Keratinocyte (primary cell): ENCODE results near the gene ARFRP1. TPM values are rescaled to one million over a fixed set of nuclear protein-coding genes. Genes with fewer than 3 reads are reported as not detected.

Experiments
- DNase-seq: peaks from one replicate; pipeline ENCODE4 v3.0.0-alpha.2; 2011; ENCODE audit warnings: low read depth, missing footprints, low spot score
- FAIRE-seq: peaks from 2 replicates; lab custom pipeline; 2011; peaks lifted over from hg19 to GRCh38; lab: Jason Lieb, UNC
- H2AFZ ChIP-seq: 2 replicates; pipeline ENCODE4 v1.6.0; 2012; ENCODE audit warnings: low read length, control low read depth, inconsistent platforms; ENCODE audit not compliant: control insufficient read depth
- H3K27ac ChIP-seq: 2 replicates; pipeline ENCODE4 v1.5.1; 2011; ENCODE audit warnings: low read length; ENCODE audit not compliant: control insufficient read depth, insufficient read depth
- H3K27me3 ChIP-seq: 3 replicates; pipeline ENCODE4 v1.6.0; 2011; ENCODE audit warnings: low read length; ENCODE audit not compliant: control insufficient read depth, insufficient read depth; ENCODE audit errors: extremely low read depth
- H3K36me3 ChIP-seq, 2 experiments: 2 replicates in 1 of 2; 3 replicates in 1 of 2; pipeline ENCODE4 v1.5.1; 2011; ENCODE audit warnings: low read length in 2 of 2, mild to moderate bottlenecking in 1 of 2; ENCODE audit not compliant: control insufficient read depth in 2 of 2, insufficient read depth in 2 of 2; ENCODE audit errors: extremely low read depth in 1 of 2
- H3K4me1 ChIP-seq: 3 replicates; pipeline ENCODE4 v1.5.1; 2011; ENCODE audit warnings: low read length; ENCODE audit not compliant: control insufficient read depth, insufficient read depth; ENCODE audit errors: extremely low read depth
- H3K4me2 ChIP-seq: 3 replicates; pipeline ENCODE4 v1.6.0; 2011; ENCODE audit warnings: low read depth, low read length; ENCODE audit not compliant: control insufficient read depth, insufficient read depth; ENCODE audit errors: extremely low read depth
- H3K4me3 ChIP-seq, 3 experiments: fragments of 200-600 bp in 1 of 3; sonication (generic) in 1 of 3; 2 replicates in 2 of 3; 3 replicates in 1 of 3; pipeline ENCODE4 v1.5.1; 2011 to 2016; ENCODE audit warnings: low read length in 3 of 3, mild to moderate bottlenecking in 3 of 3, control low read depth in 2 of 3, inconsistent platforms in 1 of 3, low read depth in 1 of 3, mixed read lengths in 1 of 3, mixed run types in 1 of 3, moderate library complexity in 1 of 3; ENCODE audit not compliant: control insufficient read depth in 2 of 3, insufficient read depth in 2 of 3; ENCODE audit errors: extremely low read depth in 1 of 3
- H3K79me2 ChIP-seq: 2 replicates; pipeline ENCODE4 v1.6.0; 2012; ENCODE audit warnings: low read length; ENCODE audit not compliant: control insufficient read depth, insufficient read depth
- H3K9ac ChIP-seq: 3 replicates; pipeline ENCODE4 v1.6.0; 2011; ENCODE audit warnings: low read length; ENCODE audit not compliant: control insufficient read depth, insufficient read depth; ENCODE audit errors: extremely low read depth
- H3K9me1 ChIP-seq: 3 replicates; pipeline ENCODE4 v1.6.0; 2011; ENCODE audit warnings: low read length; ENCODE audit not compliant: control insufficient read depth, insufficient read depth; ENCODE audit errors: extremely low read depth
- H3K9me3 ChIP-seq: 2 replicates; pipeline ENCODE4 v1.5.1; 2012; ENCODE audit warnings: low read depth, low read length; ENCODE audit not compliant: control insufficient read depth
- H4K20me1 ChIP-seq: 3 replicates; pipeline ENCODE4 v1.6.0; 2011; ENCODE audit warnings: low read length; ENCODE audit not compliant: control insufficient read depth, insufficient read depth; ENCODE audit errors: extremely low read depth
- CTCF ChIP-seq, 3 experiments: IDR thresholded peaks in 1 of 3; conservative IDR thresholded peaks in 1 of 3; optimal IDR thresholded peaks in 1 of 3; 2 replicates in 2 of 3; 3 replicates in 1 of 3; pipeline versions ENCODE3 to v1.5.1; 2011; ENCODE audit warnings: low read length in 3 of 3, mild to moderate bottlenecking in 3 of 3, moderate library complexity in 2 of 3, control low read depth in 1 of 3, inconsistent platforms in 1 of 3; ENCODE audit not compliant: insufficient read depth in 2 of 3; ENCODE audit errors: extremely low read depth in 1 of 3
- EZH2 ChIP-seq: IDR thresholded peaks from one replicate; pipeline ENCODE4 v1.6.1; 2012; ENCODE audit warnings: inconsistent platforms, mild to moderate bottlenecking, low read length, moderate library complexity
- dilution Hi-C: fragments of 300-500 bp; cut with MboI; formaldehyde crosslinking; loops from one replicate; pipeline ENCODE4 v1.7.0; 2020; ENCODE audit warnings: low sequenced_read_pairs; ENCODE audit not compliant: extremely low pct_ligation_motif_present
- polyA plus RNA-seq, 5 experiments: library from polyadenylated mRNA; depleted of rRNA in 3 of 5; stranded (reverse) in 3 of 5; stranded (forward) in 1 of 5; unstranded in 1 of 5; fragments of >200 nt; gene quantifications; 1 replicate in 1 of 5; 2 replicates in 3 of 5; 3 replicates in 1 of 5; pipeline versions ENCODE4 v1.2.1 to v1.2.3, GENCODE V29; 2011 to 2012; ENCODE audit warnings: missing spikeins in 2 of 5, low read depth in 1 of 5, low replicate concordance in 1 of 5

The ARFRP1 gene
- polyA plus RNA-seq, 1 donor (not counting 4 experiments of a cell fraction or from before 2014, with no cell fraction given) = 30.4 TPM

- no peaks in the 10 kb centered on the region for H3K9me1 ChIP-seq
- no peaks in the 10 kb centered on the region for H3K79me2 ChIP-seq
- no peaks in the 10 kb centered on the region for H3K9me3 ChIP-seq
- H3K27me3 ChIP-seq = no peaks in the 10 kb centered on the region
- no peak overlapping the region for H3K4me3 ChIP-seq
- H2AFZ ChIP-seq = no peak overlapping the region
- H3K9ac ChIP-seq = no peak overlapping the region
- H3K4me2 ChIP-seq = no peak overlapping the region
- FAIRE-seq (no peak), DNase-seq (no peak)
- no peak overlapping the region for H3K27ac ChIP-seq
- peaks cover 23% of the 10 kb centered on the region for H3K4me1 ChIP-seq
- H3K36me3 ChIP-seq = peaks cover 0 to under 1% of the 10 kb centered on the region in 2 experiments
- dilution Hi-C loops = no loop called here
- no peaks in the 10 kb centered on the region for H4K20me1 ChIP-seq
- no peak for TF ChIP-seq CTCF (optimal IDR thresholded peaks at IDR 0.05 in 1 of 3, IDR thresholded peaks at IDR 0.05 in 1 of 3, conservative IDR thresholded peaks at IDR 0.05 in 1 of 3; ENCODE audit: extremely low read depth in 1 of 3, insufficient read depth in 2 of 3, low read length in 3 of 3)
- TF ChIP-seq EZH2 = no peak
Observed at GRCh38 chr20:63688228-63689045, 19.3 kb downstream of the ARFRP1 start.

GRCh38 chr20:63687419-63688178 lies 20.2 kb downstream of the ARFRP1 start:
- H3K9me3 ChIP-seq = no peaks in the 10 kb centered on the region
- DNase-seq = no peak
- no peaks in the 10 kb centered on the region for H3K27me3 ChIP-seq
- dilution Hi-C loops = no loop called here
- TF ChIP-seq CTCF (optimal IDR thresholded peaks at IDR 0.05 in 1 of 3, IDR thresholded peaks at IDR 0.05 in 1 of 3, conservative IDR thresholded peaks at IDR 0.05 in 1 of 3; ENCODE audit: extremely low read depth in 1 of 3, insufficient read depth in 2 of 3, low read length in 3 of 3) = no peak
- no peak for TF ChIP-seq EZH2
- H3K9ac ChIP-seq = no peak overlapping the region
- no peak overlapping the region for H3K4me2 ChIP-seq
- no peak overlapping the region for H3K4me3 ChIP-seq
- H3K4me1 ChIP-seq = peaks cover 32% of the 10 kb centered on the region
- no peaks in the 10 kb centered on the region for H3K79me2 ChIP-seq
- H3K9me1 ChIP-seq = no peaks in the 10 kb centered on the region
- no peak for FAIRE-seq
- no peaks in the 10 kb centered on the region for H4K20me1 ChIP-seq
- no peak overlapping the region for H2AFZ ChIP-seq
- H3K27ac ChIP-seq = no peak overlapping the region
- H3K36me3 ChIP-seq = peaks cover 0 to 5% of the 10 kb centered on the region in 2 experiments
